GM06990 (cell line): ENCODE results near the gene DTYMK.
"Not testable (repeated sequence)": the region's sequence is repeated elsewhere in the genome, so short reads cannot be mapped to it uniquely, and the experiment has no call there.

Experiments
- DNase-seq: peaks from one replicate; pipeline ENCODE4 v3.0.0-alpha.2; 2011; ENCODE audit not compliant: insufficient read length; ENCODE audit errors: extremely low read depth
- H3K27me3 ChIP-seq: replicated peaks from 2 replicates; pipeline ENCODE4 v1.6.0; 2011; ENCODE audit warnings: low read length; ENCODE audit not compliant: control insufficient read depth, insufficient read depth
- H3K36me3 ChIP-seq: 2 replicates; pipeline ENCODE4 v1.5.1; 2011; ENCODE audit warnings: low read length; ENCODE audit not compliant: control insufficient read depth, insufficient read depth
- H3K4me3 ChIP-seq: replicated peaks from 2 replicates; pipeline ENCODE4 v1.5.1; 2011; ENCODE audit warnings: low read depth, mild to moderate bottlenecking, control low read depth, low read length
- CTCF ChIP-seq: IDR thresholded peaks from 2 replicates; pipeline ENCODE4 v1.5.1; 2011; ENCODE audit warnings: low read length, control low read depth, mild to moderate bottlenecking, inconsistent platforms; ENCODE audit not compliant: insufficient read depth, poor library complexity, severe bottlenecking

DTYMK gene

GRCh38 chr2:241670333-241671110 is 16.1 kb downstream of the DTYMK start:
- no peaks in the 10 kb centered on the region for H3K27me3 ChIP-seq
- peaks cover 31% of the 10 kb centered on the region for H3K36me3 ChIP-seq
- no peak for TF ChIP-seq CTCF
- no peak for DNase-seq
- no peak overlapping the region for H3K4me3 ChIP-seq

GRCh38 chr2:241668839-241669238 is 17.8 kb downstream of the DTYMK start:
- Histone ChIP-seq H3K27me3 (no peaks in the 10 kb centered on the region), H3K4me3 (no peak overlapping the region), H3K36me3 (peaks cover 29% of the 10 kb centered on the region)
- no peak for TF ChIP-seq CTCF
- no peak for DNase-seq

GRCh38 chr2:241668354-241668753 is 18.3 kb downstream of the DTYMK start:
- DNase-seq = no peak
- Histone ChIP-seq H3K4me3 (no peak overlapping the region), H3K36me3 (peaks cover 29% of the 10 kb centered on the region), H3K27me3 (no peaks in the 10 kb centered on the region)
- TF ChIP-seq CTCF = no peak

GRCh38 chr2:241666627-241667400 is 19.8 kb downstream of the DTYMK start:
- Histone ChIP-seq H3K4me3 (no peak overlapping the region), H3K27me3 (no peaks in the 10 kb centered on the region), H3K36me3 (peaks cover 25% of the 10 kb centered on the region)
- DNase-seq = no peak
- TF ChIP-seq CTCF = no peak

GRCh38 chr2:241665731-241666440 is 20.7 kb downstream of the DTYMK start:
- no peak overlapping the region for H3K4me3 ChIP-seq
- TF ChIP-seq CTCF = no peak
- DNase-seq = no peak
- no peaks in the 10 kb centered on the region for H3K27me3 ChIP-seq
- H3K36me3 ChIP-seq = peaks cover 22% of the 10 kb centered on the region

- not testable (repeated sequence) for H3K4me3 ChIP-seq, DNase-seq, H3K27me3 ChIP-seq
- peaks cover 30% of the 10 kb centered on the region for H3K36me3 ChIP-seq
Observed at GRCh38 chr2:241662731-241663130, 23.9 kb downstream of the DTYMK start.
